Middle frontal gyrus (tissue), 1 donor: ENCODE data around the gene BTNL9.
"Not testable (repeated sequence)": the region's sequence is repeated elsewhere in the genome, so short reads cannot be mapped to it uniquely, and the experiment has no call there.

ENCODE experiments used
- DNase-seq: peaks from one replicate; pipeline ENCODE4 v3.0.0-alpha.2; 2015; ENCODE audit warnings: low spot score; ENCODE audit errors: extremely low spot score

The BTNL9 gene

GRCh38 chr5:181060924-181061323 is 20.9 kb downstream of the BTNL9 start:
- no peak for DNase-seq

- DNase-seq = no peak
Observed at GRCh38 chr5:181061645-181062044, 21.6 kb downstream of the BTNL9 start.

GRCh38 chr5:181062631-181063030 is 22.6 kb downstream of the BTNL9 start:
- no peak for DNase-seq

DNA sequence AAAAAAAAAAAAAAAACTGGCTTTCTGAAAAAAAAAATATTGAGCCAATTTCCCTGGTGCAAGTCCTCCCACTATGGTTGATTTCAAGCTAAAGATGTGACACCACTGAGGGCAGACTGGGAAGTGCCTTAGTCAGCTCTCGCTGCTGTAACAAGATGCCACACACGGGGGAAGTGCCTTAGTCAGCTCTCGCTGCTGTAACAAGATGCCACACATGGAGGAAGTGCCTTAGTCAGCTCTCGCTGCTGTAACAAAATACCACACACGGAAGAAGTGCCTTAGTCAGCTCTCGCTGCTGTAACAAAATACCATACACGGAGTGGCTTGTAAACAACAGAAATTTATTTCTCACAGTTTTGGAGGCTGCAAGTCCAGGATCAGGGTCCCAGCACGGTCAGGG is 23.4 kb downstream of the BTNL9 start:
- DNase-seq = no peak

DNA sequence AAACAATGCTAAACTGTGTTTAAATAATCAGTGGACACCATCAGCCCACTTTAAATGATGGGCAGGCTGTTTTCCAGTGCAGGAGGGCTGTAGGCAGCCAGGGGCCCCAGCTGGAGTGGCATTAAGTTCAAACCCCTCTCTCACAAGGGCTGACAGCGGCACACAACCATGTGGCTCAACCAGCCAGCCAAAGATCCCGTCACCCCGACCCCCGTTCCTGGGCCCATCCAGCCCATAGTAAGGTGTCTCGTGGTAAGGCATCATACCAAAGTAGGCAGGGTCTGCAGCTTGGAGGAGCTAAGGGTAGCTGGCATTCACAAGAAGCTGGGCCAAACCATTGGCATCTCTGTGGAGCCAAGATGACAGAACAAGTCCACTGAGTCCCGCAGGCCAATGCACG is 24.9 kb downstream of the BTNL9 start:
- DNase-seq = no peak

- no peak for DNase-seq
Observed at GRCh38 chr5:181069767-181070491, 29.9 kb downstream of the BTNL9 start.

GRCh38 chr5:181070523-181070922 is 30.5 kb downstream of the BTNL9 start:
- DNase-seq = no peak

GRCh38 chr5:181071257-181071656 is 31.2 kb downstream of the BTNL9 start:
- DNase-seq = no peak

DNA sequence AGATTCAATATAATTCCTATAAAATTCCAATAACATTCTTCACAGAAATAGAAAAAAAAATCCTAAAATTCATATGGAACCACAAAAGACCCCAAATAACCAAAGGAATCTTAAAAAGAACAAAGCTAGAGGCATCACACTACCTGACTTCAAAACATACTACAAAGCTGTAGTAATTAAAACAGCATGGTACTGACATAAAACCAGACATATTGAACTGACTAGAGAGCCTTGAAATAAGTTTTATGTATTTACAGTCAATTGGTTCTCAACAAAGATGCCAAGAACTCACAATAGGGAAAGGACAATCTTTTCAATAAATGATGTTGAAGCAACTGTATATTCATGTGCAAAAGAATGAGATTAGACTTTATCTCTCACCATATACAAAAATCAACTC is 36.9 kb downstream of the BTNL9 start:
- no peak for DNase-seq

GRCh38 chr5:181081989-181082388 is 41.9 kb downstream of the BTNL9 start:
- no peak for DNase-seq

DNA sequence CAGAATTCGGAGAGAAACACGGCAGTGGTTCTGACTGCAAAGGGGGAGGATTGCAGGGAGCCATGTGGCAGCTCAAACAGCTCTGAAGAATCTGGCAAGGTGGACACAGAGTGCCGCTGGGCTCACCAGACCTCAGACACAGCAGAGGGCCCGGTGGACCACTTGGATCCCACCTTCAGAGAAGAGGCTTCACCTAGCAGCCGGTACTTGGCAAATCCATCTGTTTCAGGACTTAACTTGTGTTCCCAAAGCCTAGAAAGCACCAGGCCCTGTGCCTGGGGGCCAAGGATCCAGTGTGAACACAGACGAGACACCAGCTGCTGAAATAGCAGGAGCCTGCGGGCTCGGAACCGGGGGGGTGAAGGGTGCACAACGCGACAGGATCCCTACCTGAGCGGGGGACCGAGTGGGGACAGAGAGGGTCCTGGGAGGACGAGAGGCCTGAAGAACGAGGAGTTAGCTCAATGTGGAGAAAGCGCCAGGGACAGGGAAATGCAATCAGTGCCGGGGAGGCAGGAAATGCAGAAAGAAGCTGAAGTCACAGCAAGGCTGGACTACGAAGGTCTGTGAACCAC is 44.6 kb downstream of the BTNL9 start:
- DNase-seq = no peak

- DNase-seq = no peak
Observed at GRCh38 chr5:181086026-181086883, 46.2 kb downstream of the BTNL9 start.

DNA sequence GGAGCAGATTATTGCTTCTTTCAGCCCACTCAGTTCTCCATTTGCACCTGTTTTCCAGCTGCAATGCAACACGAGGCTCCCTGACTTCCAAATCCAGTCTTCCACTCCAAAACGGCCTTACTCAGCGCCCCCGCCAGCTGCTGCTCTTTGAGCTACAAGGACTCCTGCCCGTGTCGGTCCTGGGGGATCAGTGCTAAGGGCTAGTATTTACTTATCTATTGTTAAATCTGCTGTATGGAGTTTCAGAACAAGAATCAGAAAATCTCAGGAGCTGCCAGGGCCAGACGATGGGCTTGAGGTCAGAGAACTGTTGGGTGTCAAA is 46.8 kb downstream of the BTNL9 start:
- no peak for DNase-seq

DNA sequence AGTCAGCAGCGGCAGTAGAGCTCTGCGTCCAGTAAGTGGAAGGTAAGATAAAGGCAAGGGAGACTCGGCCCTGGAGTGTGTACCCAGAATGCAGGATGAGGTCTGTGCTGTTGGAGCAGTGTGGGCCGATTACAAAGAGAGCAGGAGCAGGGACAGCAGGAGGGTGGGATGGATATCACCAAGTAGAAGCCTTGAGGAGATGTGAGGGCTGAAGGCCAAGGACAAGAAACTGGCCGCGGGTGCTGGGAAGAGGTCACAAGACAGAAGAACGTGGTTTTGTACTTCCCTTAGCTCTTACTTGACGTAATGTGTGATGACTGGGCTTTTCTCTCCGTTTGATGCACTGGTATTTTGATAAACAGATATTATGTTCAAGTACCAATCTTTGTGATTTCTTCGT is 47.2 kb downstream of the BTNL9 start:
- DNase-seq = no peak

GRCh38 chr5:181088289-181088688 is 48.2 kb downstream of the BTNL9 start:
- DNase-seq = no peak

DNA sequence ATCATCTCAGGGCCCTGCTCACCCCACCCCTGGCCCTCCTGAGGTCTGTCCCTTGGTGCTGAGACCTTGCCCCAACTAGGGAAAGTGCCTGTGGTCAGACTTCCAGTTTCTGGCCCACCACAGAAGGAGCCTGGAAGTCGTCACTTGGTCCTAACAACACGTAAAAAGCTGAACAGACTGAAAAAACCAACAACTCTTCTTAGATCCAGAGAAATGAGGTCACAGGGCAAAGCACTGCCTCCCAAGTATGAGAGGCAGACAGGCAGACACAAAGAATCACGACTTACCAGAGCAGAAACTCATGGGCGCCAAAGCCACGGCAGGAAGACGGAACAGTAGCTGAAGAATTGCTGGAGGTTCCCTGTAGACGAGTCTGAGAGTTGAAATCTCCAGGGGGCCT is 52.4 kb downstream of the BTNL9 start:
- DNase-seq = no peak

DNA sequence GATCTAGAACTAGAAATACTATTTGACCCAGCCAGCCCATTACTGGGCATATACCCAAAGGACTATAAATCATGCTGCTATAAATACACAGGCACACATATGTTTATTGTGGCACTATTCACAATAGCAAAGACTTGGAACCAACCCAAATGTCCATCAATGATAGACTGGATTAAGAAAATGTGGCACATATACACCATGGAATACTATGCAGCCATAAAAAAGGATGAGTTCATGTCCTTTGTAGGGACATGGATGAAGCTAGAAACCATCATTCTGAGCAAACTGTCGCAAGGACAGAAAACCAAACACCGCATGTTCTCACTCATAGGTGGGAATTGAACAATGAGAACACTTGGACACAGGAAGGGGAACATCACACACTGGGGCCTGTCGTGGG is 55.1 kb downstream of the BTNL9 start:
- DNase-seq = not testable (repeated sequence)

DNA sequence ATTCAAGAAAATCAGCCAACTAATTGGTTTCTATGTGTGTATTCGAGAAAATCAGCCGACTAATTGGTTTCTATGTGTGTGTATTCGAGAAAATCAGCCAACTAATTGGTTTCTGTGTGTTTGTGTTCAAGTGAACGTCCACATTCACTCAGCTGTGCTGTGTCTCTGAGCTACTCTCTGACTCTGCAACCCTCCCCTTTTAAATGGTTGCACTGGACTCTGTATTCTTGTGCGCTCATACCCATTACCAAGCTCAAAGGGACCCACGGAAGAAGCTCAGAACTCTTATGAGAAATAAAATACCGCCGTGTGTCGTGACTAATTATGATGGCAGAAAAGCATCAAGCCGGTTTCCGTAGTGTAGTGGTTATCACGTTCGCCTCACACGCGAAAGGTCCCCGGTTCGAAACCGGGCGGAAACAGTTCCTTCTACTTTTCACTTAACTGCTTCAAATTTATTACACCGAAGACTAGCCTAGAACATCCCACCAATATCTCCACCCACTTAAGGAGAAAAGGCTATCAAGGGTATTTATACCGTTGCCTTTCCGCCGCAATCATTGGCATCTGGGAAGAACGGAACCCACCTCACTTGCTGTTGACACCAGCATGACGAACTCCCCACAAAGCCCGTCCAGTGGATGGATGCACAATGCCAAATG is 56.8 kb downstream of the BTNL9 start:
- DNase-seq = not testable (repeated sequence)

DNA sequence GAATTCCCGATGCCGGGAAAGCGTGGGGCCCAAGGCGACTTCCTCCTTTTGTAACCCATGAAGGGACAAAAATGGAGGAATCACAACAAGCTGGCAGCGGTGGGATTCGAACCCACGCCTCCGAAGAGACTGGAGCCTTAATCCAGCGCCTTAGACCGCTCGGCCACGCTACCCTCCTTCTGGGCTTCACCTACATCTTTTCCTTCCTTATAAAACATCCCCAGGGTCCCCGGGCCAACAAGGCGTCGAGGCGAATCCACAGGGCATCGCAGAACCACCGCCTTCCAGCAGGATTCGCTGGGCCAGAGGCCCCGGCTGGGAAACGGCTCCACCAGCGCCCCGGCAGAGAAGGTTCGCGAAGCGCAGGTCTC is 57.3 kb downstream of the BTNL9 start:
- DNase-seq = not testable (repeated sequence)

DNA sequence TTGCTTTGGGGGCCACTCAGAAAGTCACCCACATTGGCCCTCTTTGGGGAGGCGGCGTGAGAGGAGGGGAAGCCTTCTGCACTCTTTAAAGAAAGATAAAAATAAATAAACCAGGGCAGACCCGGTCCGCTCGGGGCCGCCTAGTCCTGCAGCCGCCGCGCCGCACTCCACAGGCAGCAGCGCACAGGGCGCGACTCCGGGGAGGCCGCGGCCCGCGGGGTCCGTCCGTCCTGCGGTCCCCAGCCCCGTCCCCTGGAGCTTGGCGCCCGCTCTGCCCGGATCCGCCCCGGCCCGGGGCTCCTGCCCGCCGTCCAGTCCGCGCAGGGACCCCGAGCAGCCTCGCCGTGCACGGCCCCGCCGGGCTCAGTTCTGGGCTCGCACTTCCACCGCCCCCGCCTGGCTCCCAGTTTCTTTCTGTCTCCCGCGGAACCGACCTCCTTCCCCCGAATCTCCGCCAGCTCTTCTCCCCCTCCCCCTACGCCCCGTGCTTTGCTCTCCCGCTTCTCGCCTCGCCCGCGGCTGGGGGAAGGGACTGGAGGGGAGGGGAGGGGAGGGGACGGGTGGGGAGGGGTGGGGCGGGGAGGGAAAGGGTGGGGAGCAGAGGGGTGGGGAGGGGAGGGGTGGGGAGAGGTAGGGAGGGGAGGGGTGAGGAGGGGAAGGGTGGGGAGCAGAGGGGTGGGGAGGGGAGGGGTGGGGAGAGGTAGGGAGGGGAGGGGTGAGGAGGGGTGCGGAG is 57.9 kb downstream of the BTNL9 start:
- not testable (repeated sequence) for DNase-seq
